Measurements from ENCODE around the gene JPH3. TPM values are rescaled to one million over a fixed set of nuclear protein-coding genes. Genes with fewer than 3 reads are reported as not detected.

The JPH3 gene
- polyA plus RNA-seq, 1 donor (not counting 4 experiments of a cell fraction or from before 2014, with no cell fraction given), result not detected

- Histone ChIP-seq H3K9me1 (ENCODE audit: control insufficient read depth, extremely low read depth, insufficient read depth, low read length) (no peaks in the 10 kb centered on the region), H3K4me3 (ENCODE audit: control insufficient read depth in 2 of 3, extremely low read depth in 1 of 3, insufficient read depth in 2 of 3, low read depth in 1 of 3, low read length in 3 of 3) (no peak overlapping the region), H3K27me3 (ENCODE audit: control insufficient read depth, extremely low read depth, insufficient read depth, low read length) (peaks cover 16% of the 10 kb centered on the region), H3K36me3 (ENCODE audit: control insufficient read depth in 2 of 2, extremely low read depth in 1 of 2, insufficient read depth in 2 of 2, low read length in 2 of 2) (no peaks in the 10 kb centered on the region), H3K4me1 (ENCODE audit: control insufficient read depth, extremely low read depth, insufficient read depth, low read length) (no peaks in the 10 kb centered on the region), H3K27ac (ENCODE audit: control insufficient read depth, insufficient read depth, low read length) (no peak overlapping the region), H3K4me2 (ENCODE audit: control insufficient read depth, extremely low read depth, insufficient read depth, low read depth, low read length) (no peak overlapping the region), H3K9ac (ENCODE audit: control insufficient read depth, extremely low read depth, insufficient read depth, low read length) (no peak overlapping the region), H2AFZ (ENCODE audit: control insufficient read depth, low read length) (no peak overlapping the region), H3K79me2 (ENCODE audit: control insufficient read depth, insufficient read depth, low read length) (no peaks in the 10 kb centered on the region), H3K9me3 (ENCODE audit: control insufficient read depth, low read depth, low read length) (no peaks in the 10 kb centered on the region), H4K20me1 (ENCODE audit: control insufficient read depth, extremely low read depth, insufficient read depth, low read length) (no peaks in the 10 kb centered on the region)
- FAIRE-seq (no peak), DNase-seq (ENCODE audit: low read depth, low spot score) (no peak)
- dilution Hi-C loops (cut with MboI; ENCODE audit: extremely low pct_ligation_motif_present, low sequenced_read_pairs), result no loop called here
- TF ChIP-seq CTCF (optimal IDR thresholded peaks at IDR 0.05 in 1 of 3, IDR thresholded peaks at IDR 0.05 in 1 of 3, conservative IDR thresholded peaks at IDR 0.05 in 1 of 3; ENCODE audit: extremely low read depth in 1 of 3, insufficient read depth in 2 of 3, low read length in 3 of 3) (no peak), EZH2 (IDR thresholded peaks at IDR 0.05; ENCODE audit: low read length) (no peak)
Observed at GRCh38 chr16:87667946-87668345, 65.6 kb downstream of the JPH3 start.

DNA sequence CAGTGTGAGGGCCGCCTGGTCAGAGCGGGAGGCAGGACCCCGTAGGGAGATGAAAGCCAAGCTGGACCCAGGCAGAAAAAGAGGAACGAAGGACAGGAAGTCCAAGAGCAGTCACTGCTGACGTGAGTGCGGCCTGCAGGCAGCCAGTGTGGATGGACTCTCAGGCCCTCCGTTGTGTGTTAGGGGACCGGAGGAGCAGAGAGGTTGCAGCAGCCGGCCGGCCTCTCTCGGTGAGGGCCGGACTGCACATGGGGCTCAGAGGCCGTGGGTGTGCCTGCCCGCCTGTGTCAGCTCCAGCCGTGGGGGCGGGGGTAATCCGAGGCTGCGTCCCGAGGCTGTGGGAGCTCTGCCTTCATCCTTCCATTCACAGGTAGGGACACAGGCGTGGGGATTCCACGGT is 67.4 kb downstream of the JPH3 start:
- no peak overlapping the region for H2AFZ ChIP-seq (ENCODE audit: control insufficient read depth, low read length)
- no peak overlapping the region for H3K4me2 ChIP-seq (ENCODE audit: control insufficient read depth, extremely low read depth, insufficient read depth, low read depth, low read length)
- no peaks in the 10 kb centered on the region for H3K79me2 ChIP-seq (ENCODE audit: control insufficient read depth, insufficient read depth, low read length)
- H3K9me1 ChIP-seq (ENCODE audit: control insufficient read depth, extremely low read depth, insufficient read depth, low read length), result no peaks in the 10 kb centered on the region
- H3K36me3 ChIP-seq (ENCODE audit: control insufficient read depth in 2 of 2, extremely low read depth in 1 of 2, insufficient read depth in 2 of 2, low read length in 2 of 2), result no peaks in the 10 kb centered on the region
- dilution Hi-C loops (cut with MboI; ENCODE audit: extremely low pct_ligation_motif_present, low sequenced_read_pairs), result no loop called here
- DNase-seq (ENCODE audit: low read depth, low spot score) (no peak), FAIRE-seq (no peak)
- no peaks in the 10 kb centered on the region for H3K9me3 ChIP-seq (ENCODE audit: control insufficient read depth, low read depth, low read length)
- H3K9ac ChIP-seq (ENCODE audit: control insufficient read depth, extremely low read depth, insufficient read depth, low read length), result no peak overlapping the region
- H3K4me3 ChIP-seq (ENCODE audit: control insufficient read depth in 2 of 3, extremely low read depth in 1 of 3, insufficient read depth in 2 of 3, low read depth in 1 of 3, low read length in 3 of 3), result no peak overlapping the region
- H3K27me3 ChIP-seq (ENCODE audit: control insufficient read depth, extremely low read depth, insufficient read depth, low read length), result peaks cover 16% of the 10 kb centered on the region
- TF ChIP-seq EZH2 (IDR thresholded peaks at IDR 0.05; ENCODE audit: low read length), result no peak
- no peak for TF ChIP-seq CTCF (optimal IDR thresholded peaks at IDR 0.05 in 1 of 3, IDR thresholded peaks at IDR 0.05 in 1 of 3, conservative IDR thresholded peaks at IDR 0.05 in 1 of 3; ENCODE audit: extremely low read depth in 1 of 3, insufficient read depth in 2 of 3, low read length in 3 of 3)
- H3K4me1 ChIP-seq (ENCODE audit: control insufficient read depth, extremely low read depth, insufficient read depth, low read length), result no peaks in the 10 kb centered on the region
- no peaks in the 10 kb centered on the region for H4K20me1 ChIP-seq (ENCODE audit: control insufficient read depth, extremely low read depth, insufficient read depth, low read length)
- H3K27ac ChIP-seq (ENCODE audit: control insufficient read depth, insufficient read depth, low read length), result no peak overlapping the region
